Vagina (tissue), 2 donors: ENCODE results near the gene ALKBH6. TPM values are rescaled to one million over a fixed set of nuclear protein-coding genes. Genes with fewer than 3 reads are reported as not detected.

Experiments used
- DNase-seq, 2 donors: peaks; one replicate each; pipeline ENCODE4 v3.0.0-alpha.2; 2017; ENCODE audit errors: extremely low spot score in 2 of 2
- H3K27ac ChIP-seq: fragments of 200-600 bp; sonication (generic); one replicate; pipeline ENCODE4 v1.5.1; 2019
- H3K27me3 ChIP-seq: fragments of 200-600 bp; sonication (generic); one replicate; pipeline ENCODE4 v1.5.1; 2019
- H3K36me3 ChIP-seq, 2 donors: fragments of 200-600 bp; sonication (generic); one replicate each; pipeline ENCODE4 v1.5.1; 2017 to 2019
- H3K4me1 ChIP-seq: fragments of 200-600 bp; sonication (generic); one replicate; pipeline ENCODE4 v1.5.1; 2019
- H3K4me3 ChIP-seq, 2 donors: fragments of 200-600 bp; sonication (generic); 1 replicate in 1 of 2; 2 replicates in 1 of 2; pipeline ENCODE4 v1.5.1; 2016 to 2019
- H3K9me3 ChIP-seq: fragments of 200-600 bp; sonication (generic); one replicate; pipeline ENCODE4 v1.5.1; 2019
- CTCF ChIP-seq, 3 experiments: fragments of 450-650 bp in 2 of 3; fragments of 200-600 bp in 1 of 3; sonication (generic) in 1 of 3; IDR thresholded peaks; one replicate each; pipeline ENCODE4 v1.5.1; 2017 to 2019; ENCODE audit warnings: antibody characterized with exemption in 3 of 3, mild to moderate bottlenecking in 2 of 3, moderate library complexity in 2 of 3
- POLR2A ChIP-seq, 2 donors: fragments of 450-650 bp; IDR thresholded peaks; one replicate each; pipeline ENCODE4 v1.6.1; 2017; ENCODE audit warnings: antibody characterized with exemption in 2 of 2, mild to moderate bottlenecking in 2 of 2, moderate library complexity in 2 of 2
- POLR2AphosphoS5 ChIP-seq, 2 donors: sonication (generic); formaldehyde crosslinking; IDR thresholded peaks; one replicate each; pipeline ENCODE4 v1.9.0; 2017; ENCODE audit warnings: antibody characterized with exemption in 2 of 2, mild to moderate bottlenecking in 2 of 2, low read depth in 1 of 2; ENCODE audit not compliant: insufficient read depth in 1 of 2
- intact Hi-C: fragments of 100-400 bp; cut with DNase I; formaldehyde crosslinking; loops from one replicate; pipeline ENCODE4 v1.15.1; 2023
- total RNA-seq: library from RNA; depleted of rRNA; stranded (reverse); fragments of >200 nt; gene quantifications from one replicate; pipeline ENCODE4 v1.2.3, GENCODE V29; 2016

The ALKBH6 gene
- 21.9 TPM for total RNA-seq

GRCh38 chr19:36014012-36014924 is at the start of gene ALKBH6:
Gene ALKBH6 (minus strand): TSS chr19:36014213. CDS start chr19:36013397, 816 bp downstream.
- peaks cover 0 to 23% of the 10 kb centered on the region in 2 donors for H3K36me3 ChIP-seq
- H3K4me3 ChIP-seq: peak within 1 kb of the TSS; percentile 74 to 76
- DNase-seq: peak in 1 of 2 donors; percentile 99
- no peak for TF ChIP-seq CTCF (IDR thresholded peaks at IDR 0.05)
- TF ChIP-seq POLR2AphosphoS5 (IDR thresholded peaks at IDR 0.05; ENCODE audit: insufficient read depth in 1 of 2, low read depth in 1 of 2): peak; percentile 82 to 94
- H3K27ac ChIP-seq: peak within 1 kb of the TSS; percentile 68
- intact Hi-C loops: no loop called here
- peaks cover 25% of the 10 kb centered on the region for H3K4me1 ChIP-seq
- H3K27me3 ChIP-seq: no peaks in the 10 kb centered on the region
- H3K9me3 ChIP-seq: no peaks in the 10 kb centered on the region

- H3K4me3 ChIP-seq: no peak overlapping the region
- intact Hi-C loops: no loop called here
- no peak overlapping the region for H3K27ac ChIP-seq
- H3K9me3 ChIP-seq: no peaks in the 10 kb centered on the region
- no peaks in the 10 kb centered on the region for H3K27me3 ChIP-seq
- no peaks in the 10 kb centered on the region for H3K4me1 ChIP-seq
- TF ChIP-seq POLR2A (IDR thresholded peaks at IDR 0.05) (no peak), POLR2AphosphoS5 (IDR thresholded peaks at IDR 0.05; ENCODE audit: insufficient read depth in 1 of 2, low read depth in 1 of 2) (no peak), CTCF (IDR thresholded peaks at IDR 0.05) (no peak)
- no peak for DNase-seq
- no peaks in the 10 kb centered on the region for H3K36me3 ChIP-seq
Measured at GRCh38 chr19:36061367-36061766, 47.4 kb upstream of the ALKBH6 start.

- Histone ChIP-seq H3K4me1 (peaks cover 2% of the 10 kb centered on the region), H3K4me3 (no peak overlapping the region), H3K9me3 (no peaks in the 10 kb centered on the region), H3K27ac (no peak overlapping the region), H3K36me3 (no peaks in the 10 kb centered on the region), H3K27me3 (no peaks in the 10 kb centered on the region)
- TF ChIP-seq POLR2AphosphoS5 (IDR thresholded peaks at IDR 0.05; ENCODE audit: insufficient read depth in 1 of 2, low read depth in 1 of 2): no peak
- TF ChIP-seq CTCF (IDR thresholded peaks at IDR 0.05): peak in 1 of 3 experiments; percentile 26
- TF ChIP-seq POLR2A (IDR thresholded peaks at IDR 0.05): no peak
- intact Hi-C loops: no loop called here
- no peak for DNase-seq
Measured at GRCh38 chr19:36060430-36060829, 46.4 kb upstream of the ALKBH6 start.

GRCh38 chr19:36059180-36059910 is 45.3 kb upstream of the ALKBH6 start:
- no peak overlapping the region for H3K4me3 ChIP-seq
- H3K9me3 ChIP-seq: no peaks in the 10 kb centered on the region
- DNase-seq: no peak
- intact Hi-C loops: loop anchor here (10.0 kb wide), 1 partner anchor 55 kb away; the partner anchor contains the start of genes OVOL3, POLR2I and TBCB
- H3K4me1 ChIP-seq: peaks cover 9% of the 10 kb centered on the region
- no peaks in the 10 kb centered on the region for H3K36me3 ChIP-seq
- H3K27me3 ChIP-seq: no peaks in the 10 kb centered on the region
- H3K27ac ChIP-seq: no peak overlapping the region
- TF ChIP-seq POLR2A (IDR thresholded peaks at IDR 0.05) (no peak), POLR2AphosphoS5 (IDR thresholded peaks at IDR 0.05; ENCODE audit: insufficient read depth in 1 of 2, low read depth in 1 of 2) (no peak)

- DNase-seq: no peak
- Histone ChIP-seq H3K27me3 (no peaks in the 10 kb centered on the region), H3K4me1 (peaks cover 9% of the 10 kb centered on the region), H3K36me3 (no peaks in the 10 kb centered on the region), H3K27ac (no peak overlapping the region), H3K9me3 (no peaks in the 10 kb centered on the region), H3K4me3 (no peak overlapping the region)
- intact Hi-C loops: loop anchor here (10.0 kb wide), 1 partner anchor 56 kb away; the partner anchor contains the start of genes OVOL3, POLR2I and TBCB
- no peak for TF ChIP-seq POLR2A (IDR thresholded peaks at IDR 0.05)
- no peak for TF ChIP-seq POLR2AphosphoS5 (IDR thresholded peaks at IDR 0.05; ENCODE audit: insufficient read depth in 1 of 2, low read depth in 1 of 2)
- TF ChIP-seq CTCF (IDR thresholded peaks at IDR 0.05): no peak
Measured at GRCh38 chr19:36058481-36059179, 44.6 kb upstream of the ALKBH6 start.
